Subcutaneous abdominal adipose tissue (tissue), 5 donors: ENCODE measurements around the gene JDP2.

ENCODE experiments used
- H3K27ac ChIP-seq: one replicate; pipeline ENCODE4 v1.7.0; 2013; ENCODE audit warnings: low read depth, mild to moderate bottlenecking, inconsistent platforms, low read length, moderate library complexity
- H3K27me3 ChIP-seq, 5 donors: one replicate each; pipeline ENCODE4 v1.7.0; 2013; ENCODE audit warnings: low read length in 5 of 5, inconsistent platforms in 1 of 5; ENCODE audit not compliant: control insufficient read depth in 5 of 5, insufficient read depth in 4 of 5
- H3K36me3 ChIP-seq, 5 donors: one replicate each; pipeline ENCODE4 v1.7.0; 2013; ENCODE audit warnings: low read length in 5 of 5; ENCODE audit not compliant: control insufficient read depth in 5 of 5, insufficient read depth in 5 of 5
- H3K4me1 ChIP-seq, 5 donors: one replicate each; pipeline ENCODE4 v1.7.0; 2013; ENCODE audit warnings: low read length in 5 of 5, mild to moderate bottlenecking in 3 of 5, moderate library complexity in 1 of 5; ENCODE audit not compliant: control insufficient read depth in 5 of 5, insufficient read depth in 5 of 5
- H3K4me3 ChIP-seq, 5 donors: one replicate each; pipeline ENCODE4 v1.7.0; 2013; ENCODE audit warnings: low read length in 5 of 5, low read depth in 1 of 5
- H3K9ac ChIP-seq, 5 donors: one replicate each; pipeline ENCODE4 v1.7.0; 2013; ENCODE audit warnings: low read length in 5 of 5, mild to moderate bottlenecking in 4 of 5, moderate library complexity in 3 of 5
- H3K9me3 ChIP-seq, 5 donors: one replicate each; pipeline ENCODE4 v1.7.0; 2013; ENCODE audit warnings: low read length in 5 of 5; ENCODE audit not compliant: control insufficient read depth in 5 of 5
- donor health status: healthy.
- donor health status: healthy.
- donor health status: healthy.
- donor health status: healthy.
- donor health status: healthy.

The JDP2 gene

DNA sequence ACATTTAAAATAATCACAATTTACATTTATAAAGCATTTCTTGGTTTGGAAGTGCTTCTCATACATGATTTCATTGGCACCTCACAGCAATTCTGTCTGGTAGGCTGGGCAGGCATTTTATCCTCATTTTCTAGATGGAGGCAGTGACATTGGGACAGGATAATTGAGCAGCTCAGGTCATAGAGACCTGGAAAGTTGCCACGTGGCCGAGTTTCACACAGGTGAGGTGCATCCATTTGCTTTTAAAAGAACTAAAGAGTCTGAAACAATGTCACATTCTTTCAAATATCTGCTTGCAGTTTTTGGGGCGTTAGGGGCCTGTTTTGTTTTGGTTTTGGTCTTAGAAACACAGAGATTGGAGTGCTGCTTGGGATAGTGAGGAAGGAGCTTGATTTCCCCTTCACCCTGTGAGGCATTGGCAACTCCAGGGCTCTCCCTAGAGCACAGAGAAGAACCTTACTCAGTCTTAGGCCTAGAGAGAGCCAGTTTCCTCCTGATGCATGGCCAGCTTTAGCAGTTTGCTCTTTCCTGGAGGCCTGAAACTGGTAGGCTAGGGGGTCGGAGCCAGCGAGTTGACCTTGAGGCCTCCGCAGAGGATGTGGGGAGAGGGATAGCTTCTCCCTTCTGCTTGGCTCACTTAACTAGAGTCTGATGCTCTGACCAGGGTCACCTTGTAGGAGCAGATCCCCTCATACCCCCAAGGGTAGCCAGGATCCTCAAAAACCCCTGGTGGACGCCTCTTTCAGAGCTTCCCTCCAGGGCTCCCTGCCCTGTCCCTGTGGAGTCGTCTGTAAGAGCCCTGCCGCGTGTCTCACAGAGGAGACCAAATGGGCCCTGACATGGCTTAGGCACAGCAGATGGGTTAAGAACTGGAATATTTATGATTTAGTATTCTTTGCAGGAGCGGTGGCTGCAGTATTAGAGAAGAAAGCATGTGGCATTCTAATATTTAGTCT lies 34.9 kb upstream of the JDP2 start:
- Histone ChIP-seq H3K27ac (no peak overlapping the region), H3K27me3 (no peaks in the 10 kb centered on the region), H3K4me3 (no peak overlapping the region), H3K36me3 (no peaks in the 10 kb centered on the region), H3K9ac (no peak overlapping the region), H3K4me1 (no peaks in the 10 kb centered on the region), H3K9me3 (peaks cover 0 to under 1% (median 0%) of the 10 kb centered on the region in 5 donors)

DNA sequence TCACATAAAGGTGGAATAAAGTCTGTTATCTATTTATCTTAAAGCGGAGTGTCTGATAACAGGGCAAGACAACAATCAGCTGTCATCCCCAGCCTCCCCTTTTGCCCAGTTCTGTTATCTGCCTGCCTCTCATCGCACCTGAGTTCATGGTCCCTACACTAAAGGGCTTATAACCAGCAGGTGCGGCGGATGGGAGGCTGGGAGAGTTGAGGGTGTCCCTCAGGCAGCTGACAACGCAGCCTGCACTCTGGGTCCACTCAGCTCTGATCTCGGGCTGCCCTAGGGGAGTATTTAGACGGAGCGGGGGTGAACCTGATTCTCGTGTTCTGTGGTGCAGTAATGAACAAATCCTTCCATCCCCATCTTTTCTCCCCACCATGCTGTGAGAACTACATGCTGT lies 34.0 kb upstream of the JDP2 start:
- Histone ChIP-seq H3K9ac (no peak overlapping the region), H3K9me3 (peaks cover 0 to 8% (median 7%) of the 10 kb centered on the region in 5 donors), H3K4me3 (no peak overlapping the region), H3K4me1 (no peaks in the 10 kb centered on the region), H3K27ac (no peak overlapping the region), H3K36me3 (no peaks in the 10 kb centered on the region), H3K27me3 (no peaks in the 10 kb centered on the region)

DNA sequence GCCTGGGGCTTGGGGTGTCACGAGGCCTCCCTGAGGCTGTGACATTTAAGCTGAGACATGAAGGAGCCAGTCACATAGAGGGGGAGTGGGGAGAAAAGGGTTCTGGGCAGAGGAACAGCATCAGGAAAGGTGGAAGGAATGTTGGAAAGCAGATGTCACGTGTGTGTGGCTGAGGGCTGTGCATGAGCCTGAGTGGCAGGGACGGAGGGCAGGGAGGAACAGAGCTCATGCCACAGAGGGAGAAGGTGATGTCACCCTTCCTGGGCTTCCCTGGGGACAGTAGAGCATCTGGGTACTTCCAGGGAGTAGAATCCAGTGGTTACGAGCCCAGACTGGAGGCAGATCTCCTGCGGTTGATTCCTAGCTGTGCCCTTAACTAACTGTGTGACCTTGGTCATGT lies 32.0 kb upstream of the JDP2 start:
- Histone ChIP-seq H3K27ac (no peak overlapping the region), H3K4me1 (peaks cover 12 to 16% (median 14%) of the 10 kb centered on the region in 5 donors), H3K27me3 (no peaks in the 10 kb centered on the region), H3K36me3 (no peaks in the 10 kb centered on the region), H3K4me3 (no peak overlapping the region), H3K9ac (no peak overlapping the region), H3K9me3 (peaks cover 0 to 10% (median 8%) of the 10 kb centered on the region in 5 donors)

GRCh38 chr14:75399321-75399720 lies 28.5 kb upstream of the JDP2 start:
- Histone ChIP-seq H3K4me3 (no peak overlapping the region), H3K36me3 (no peaks in the 10 kb centered on the region), H3K27me3 (no peaks in the 10 kb centered on the region), H3K9me3 (peaks cover 0 to 10% (median 8%) of the 10 kb centered on the region in 5 donors), H3K9ac (no peak overlapping the region), H3K27ac (no peak overlapping the region), H3K4me1 (peaks cover 12 to 28% (median 28%) of the 10 kb centered on the region in 5 donors)

DNA sequence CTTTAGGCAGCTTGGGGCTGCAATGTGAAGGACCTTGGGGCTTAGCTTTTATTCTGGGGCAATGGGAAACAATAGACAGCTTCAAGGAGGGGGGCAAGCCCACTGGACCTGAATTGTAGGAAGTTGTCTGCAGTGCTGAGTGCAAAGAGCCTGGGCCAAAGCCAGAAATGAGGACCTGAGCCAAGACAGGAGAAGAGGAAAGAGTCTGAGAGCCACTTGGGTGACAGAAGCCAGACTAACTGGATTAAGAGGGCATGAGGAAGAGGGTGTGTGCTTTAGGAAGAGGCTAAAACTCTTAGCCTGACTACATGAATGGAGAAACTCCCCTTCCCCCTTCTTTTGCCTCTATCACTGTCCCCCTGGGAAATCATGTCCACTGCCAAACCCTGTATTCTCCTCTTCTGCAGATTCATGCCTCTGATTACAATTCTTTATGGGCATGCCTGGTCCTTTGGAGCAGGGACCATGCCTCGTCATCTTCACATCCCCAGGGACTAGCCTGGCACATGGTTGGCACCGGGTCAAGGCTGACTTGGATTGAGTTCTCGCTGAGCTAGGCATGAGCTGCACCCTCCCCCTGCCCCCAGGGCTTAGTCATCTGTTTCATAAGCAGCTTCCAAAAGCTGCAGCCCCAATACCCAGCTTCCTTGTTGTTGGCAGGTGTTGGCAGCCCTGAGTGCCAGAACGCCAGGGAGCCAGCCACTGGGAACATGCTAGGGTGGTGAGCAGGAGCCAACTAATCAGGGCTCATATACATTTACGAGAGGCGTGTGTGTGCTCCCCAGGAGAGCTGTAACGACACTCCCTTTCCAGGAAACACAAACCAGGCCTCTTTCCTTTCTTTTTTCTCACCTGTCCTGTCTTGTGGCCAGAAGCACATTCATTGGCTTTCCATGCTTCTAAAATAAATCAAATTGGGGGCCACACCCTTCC lies 27.7 kb upstream of the JDP2 start:
- Histone ChIP-seq H3K9ac (peak overlapping the region in 1 of 5 donors; percentile 8), H3K27me3 (no peaks in the 10 kb centered on the region), H3K27ac (peak overlapping the region; percentile 48), H3K4me3 (no peak overlapping the region), H3K36me3 (no peaks in the 10 kb centered on the region), H3K4me1 (peaks cover 12 to 28% (median 28%) of the 10 kb centered on the region in 5 donors), H3K9me3 (peaks cover 0 to 10% (median 8%) of the 10 kb centered on the region in 5 donors)

GRCh38 chr14:75401361-75401760 lies 26.5 kb upstream of the JDP2 start:
- no peaks in the 10 kb centered on the region for H3K27me3 ChIP-seq
- peak overlapping the region in 2 of 5 donors; percentile 2 to 11 for H3K4me3 ChIP-seq
- peak overlapping the region; percentile 61 for H3K27ac ChIP-seq
- H3K36me3 ChIP-seq: no peaks in the 10 kb centered on the region
- H3K4me1 ChIP-seq: peaks cover 12 to 28% (median 28%) of the 10 kb centered on the region in 5 donors
- H3K9ac ChIP-seq: peak overlapping the region in 1 of 5 donors; percentile 34
- peaks cover 0 to 10% (median 8%) of the 10 kb centered on the region in 5 donors for H3K9me3 ChIP-seq

DNA sequence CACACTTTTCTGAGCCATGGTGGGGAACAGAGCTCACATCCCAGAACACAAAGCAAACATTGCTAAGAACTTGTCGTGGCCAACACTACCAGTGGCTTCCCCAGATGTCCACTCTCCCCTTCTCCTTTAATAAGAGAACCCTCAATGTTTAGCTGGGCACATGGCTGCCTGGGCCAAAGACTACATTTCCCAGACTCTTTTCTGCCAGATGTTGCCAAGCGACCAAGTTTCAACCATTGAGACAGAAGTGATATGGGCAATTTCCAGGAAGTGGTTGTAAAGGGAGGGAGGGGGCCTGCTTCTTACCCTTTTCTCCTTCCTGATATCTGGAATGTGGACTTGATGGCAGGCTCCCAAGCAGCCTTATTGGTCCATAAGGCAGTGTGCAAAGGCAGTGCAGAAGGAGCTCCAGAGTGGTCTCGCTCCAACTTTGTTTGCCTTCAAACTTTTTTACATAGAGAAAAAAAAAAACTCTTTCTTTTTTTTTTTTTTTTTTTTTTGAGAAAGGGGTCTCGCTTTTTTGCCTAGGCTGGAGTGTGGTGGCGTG lies 24.9 kb upstream of the JDP2 start:
- peaks cover 12 to 28% (median 28%) of the 10 kb centered on the region in 5 donors for H3K4me1 ChIP-seq
- peaks cover 0 to 10% (median 8%) of the 10 kb centered on the region in 5 donors for H3K9me3 ChIP-seq
- no peak overlapping the region for H3K9ac ChIP-seq
- H3K4me3 ChIP-seq: no peak overlapping the region
- H3K27me3 ChIP-seq: no peaks in the 10 kb centered on the region
- H3K36me3 ChIP-seq: no peaks in the 10 kb centered on the region
- H3K27ac ChIP-seq: no peak overlapping the region

DNA sequence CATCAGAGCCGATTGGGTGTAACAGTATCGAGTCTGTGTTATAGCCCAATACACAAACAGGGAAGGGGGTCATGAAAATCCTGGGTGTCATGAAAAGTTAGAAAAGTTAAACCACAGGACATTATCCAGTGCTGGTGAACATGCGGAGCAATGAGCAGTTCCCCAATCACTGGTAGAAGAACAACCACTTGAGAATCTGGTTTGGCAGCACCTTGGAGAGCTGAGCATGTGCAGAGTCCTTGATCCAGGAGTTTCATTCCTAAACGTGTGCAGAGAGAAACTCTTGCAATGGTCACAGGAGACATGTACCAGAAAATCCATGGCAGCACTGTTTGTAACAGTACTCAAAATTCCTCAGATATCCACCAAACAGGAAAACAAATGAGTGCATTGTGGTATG lies 23.0 kb upstream of the JDP2 start:
- Histone ChIP-seq H3K27me3 (no peaks in the 10 kb centered on the region), H3K36me3 (no peaks in the 10 kb centered on the region), H3K27ac (no peak overlapping the region), H3K4me1 (peaks cover 10 to 32% (median 31%) of the 10 kb centered on the region in 5 donors), H3K9ac (no peak overlapping the region), H3K9me3 (no peaks in the 10 kb centered on the region), H3K4me3 (no peak overlapping the region)

DNA sequence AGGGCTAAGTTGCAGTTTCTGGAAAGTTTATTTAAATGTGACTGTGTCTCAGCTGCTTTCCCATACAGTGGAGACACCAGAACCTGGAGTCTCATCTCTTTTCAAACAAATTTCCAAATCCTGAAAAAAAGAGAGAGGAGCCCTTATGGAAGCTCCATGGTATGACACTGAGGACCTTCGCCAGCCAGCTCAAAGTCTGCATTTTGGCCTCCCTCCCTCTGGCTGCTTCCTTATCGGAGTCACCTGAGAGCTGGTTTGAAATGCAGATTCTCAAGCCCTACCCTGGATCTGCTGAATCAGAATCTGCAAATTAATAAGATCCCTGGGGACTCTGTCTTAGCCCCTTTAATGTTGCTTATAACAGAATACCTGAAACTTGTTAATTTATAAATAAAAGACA lies 21.7 kb upstream of the JDP2 start:
- Histone ChIP-seq H3K4me1 (peaks cover 0 to 19% (median 19%) of the 10 kb centered on the region in 5 donors), H3K27me3 (no peaks in the 10 kb centered on the region), H3K27ac (no peak overlapping the region), H3K36me3 (no peaks in the 10 kb centered on the region), H3K4me3 (no peak overlapping the region), H3K9ac (no peak overlapping the region), H3K9me3 (no peaks in the 10 kb centered on the region)
